Right kidney (tissue), 9 donors: ENCODE measurements around the gene ARHGAP35.
A peak's percentile ranks its signal among the peaks of the same experiment; 100 is the strongest.
"Not testable (repeated sequence)": the region's sequence is repeated elsewhere in the genome, so short reads cannot be mapped to it uniquely, and the experiment has no call there.

Source experiments
- DNase-seq: peaks from one replicate; pipeline ENCODE4 v3.0.0-alpha.2; 2016
- long read RNA-seq, 8 donors: transcript quantifications; one replicate each; lab custom pipeline, GENCODE V29; 2026

The ARHGAP35 gene
- long read RNA-seq, donor 1, full-length matches to known transcripts: 8 of 164 reads
- long read RNA-seq, donor 1, partial matches to known transcripts: 149 of 164 reads
- long read RNA-seq, donor 1, other reads (novel, unspliced or antisense): 7 of 164 reads
- long read RNA-seq, donor 2, full-length matches to known transcripts: 9 of 9 reads
- long read RNA-seq, donor 2, partial matches to known transcripts: 0 of 9 reads
- long read RNA-seq, donor 2, other reads (novel, unspliced or antisense): 0 of 9 reads
- long read RNA-seq, donor 3, full-length matches to known transcripts: 10 of 10 reads
- long read RNA-seq, donor 3, partial matches to known transcripts: 0 of 10 reads
- long read RNA-seq, donor 3, other reads (novel, unspliced or antisense): 0 of 10 reads
- long read RNA-seq, donor 4, full-length matches to known transcripts: 15 of 44 reads
- long read RNA-seq, donor 4, partial matches to known transcripts: 29 of 44 reads
- long read RNA-seq, donor 4, other reads (novel, unspliced or antisense): 0 of 44 reads
- long read RNA-seq, donor 5, full-length matches to known transcripts: 9 of 157 reads
- long read RNA-seq, donor 5, partial matches to known transcripts: 148 of 157 reads
- long read RNA-seq, donor 5, other reads (novel, unspliced or antisense): 0 of 157 reads
- long read RNA-seq, donor 6, full-length matches to known transcripts: 15 of 49 reads
- long read RNA-seq, donor 6, partial matches to known transcripts: 34 of 49 reads
- long read RNA-seq, donor 6, other reads (novel, unspliced or antisense): 0 of 49 reads
- long read RNA-seq, donor 7, full-length matches to known transcripts: 26 of 36 reads
- long read RNA-seq, donor 7, partial matches to known transcripts: 10 of 36 reads
- long read RNA-seq, donor 7, other reads (novel, unspliced or antisense): 0 of 36 reads
- long read RNA-seq, donor 8, full-length matches to known transcripts: 13 of 20 reads
- long read RNA-seq, donor 8, partial matches to known transcripts: 7 of 20 reads
- long read RNA-seq, donor 8, other reads (novel, unspliced or antisense): 0 of 20 reads

GRCh38 chr19:46860846-46861690 lies at the start of gene ARHGAP35:
Gene ARHGAP35, plus strand, starts transcription at chr19:46860997. Its CDS starts 57,679 bp downstream, at chr19:46918676.
- no peak for DNase-seq

GRCh38 chr19:46812977-46813838 lies 47.6 kb upstream of the ARHGAP35 start:
- peak; percentile 69 for DNase-seq

GRCh38 chr19:46813839-46814358 lies 46.9 kb upstream of the ARHGAP35 start:
- peak; percentile 51 for DNase-seq

GRCh38 chr19:46815833-46816627 lies 44.8 kb upstream of the ARHGAP35 start:
- no peak for DNase-seq

GRCh38 chr19:46818812-46819211 lies 42.0 kb upstream of the ARHGAP35 start:
- no peak for DNase-seq

GRCh38 chr19:46821512-46822409 lies 39.0 kb upstream of the ARHGAP35 start:
- DNase-seq: no peak

GRCh38 chr19:46822410-46822787 lies 38.4 kb upstream of the ARHGAP35 start:
- DNase-seq: not testable (repeated sequence)

GRCh38 chr19:46823049-46823448 lies 37.7 kb upstream of the ARHGAP35 start:
- no peak for DNase-seq

GRCh38 chr19:46824890-46825730 lies 35.7 kb upstream of the ARHGAP35 start:
- DNase-seq: no peak

GRCh38 chr19:46825731-46826055 lies 35.1 kb upstream of the ARHGAP35 start:
- DNase-seq: no peak

GRCh38 chr19:46828484-46828883 lies 32.3 kb upstream of the ARHGAP35 start:
- DNase-seq: no peak

GRCh38 chr19:46830864-46831263 lies 29.9 kb upstream of the ARHGAP35 start:
- DNase-seq: no peak

- no peak for DNase-seq
These were observed 26.7 kb upstream of the ARHGAP35 start for GRCh38 chr19:46834121-46834520.

GRCh38 chr19:46834984-46835383 lies 25.8 kb upstream of the ARHGAP35 start:
- DNase-seq: no peak

- DNase-seq: no peak
These were observed 22.6 kb upstream of the ARHGAP35 start for GRCh38 chr19:46838160-46838559.

- no peak for DNase-seq
These were observed 20.9 kb upstream of the ARHGAP35 start for GRCh38 chr19:46839752-46840497.

GRCh38 chr19:46840498-46840942 lies 20.3 kb upstream of the ARHGAP35 start:
- peak; percentile 63 for DNase-seq
